Activated CD8-positive, alpha-beta memory T cell treated with anti-CD3 and anti-CD28 coated beads for 1 hour (primary cell): ENCODE data around the gene CABLES1.
"Not testable (repeated sequence)": the region's sequence is repeated elsewhere in the genome, so short reads cannot be mapped to it uniquely, and the experiment has no call there.

Source experiments
- DNase-seq, 2 donors: peaks; one replicate each; pipeline ENCODE4 v3.0.0-alpha.2; 2020; ENCODE audit warnings: low read depth in 1 of 2; ENCODE audit errors: extremely low read depth in 1 of 2

The CABLES1 gene

GRCh38 chr18:23141104-23141999, 6.1 kb downstream of the CABLES1 start:
- DNase-seq, result no peak

- DNase-seq, result no peak
Measured at GRCh38 chr18:23142251-23142929, 7.1 kb downstream of the CABLES1 start.

- no peak for DNase-seq
Measured at GRCh38 chr18:23143016-23143814, 7.9 kb downstream of the CABLES1 start.

- DNase-seq, result no peak
Measured at GRCh38 chr18:23143815-23144261, 8.6 kb downstream of the CABLES1 start.

- no peak for DNase-seq
Measured at GRCh38 chr18:23144640-23145039, 9.4 kb downstream of the CABLES1 start.

- no peak for DNase-seq
Measured at GRCh38 chr18:23145621-23146020, 10.3 kb downstream of the CABLES1 start.

- DNase-seq, result no peak
Measured at GRCh38 chr18:23146861-23147469, 11.7 kb downstream of the CABLES1 start.

- no peak for DNase-seq
Measured at GRCh38 chr18:23148382-23148781, 13.1 kb downstream of the CABLES1 start.

- no peak for DNase-seq
Measured at GRCh38 chr18:23149570-23149969, 14.3 kb downstream of the CABLES1 start.

- DNase-seq, result no peak
Measured at GRCh38 chr18:23151414-23152099, 16.3 kb downstream of the CABLES1 start.

GRCh38 chr18:23154030-23154429, 18.7 kb downstream of the CABLES1 start:
- no peak for DNase-seq

- DNase-seq, result no peak
Measured at GRCh38 chr18:23154823-23155500, 19.7 kb downstream of the CABLES1 start.

GRCh38 chr18:23155537-23155936, 20.3 kb downstream of the CABLES1 start:
- no peak for DNase-seq

- DNase-seq, result no peak
Measured at GRCh38 chr18:23156134-23156533, 20.8 kb downstream of the CABLES1 start.

- DNase-seq, result no peak
Measured at GRCh38 chr18:23158058-23158457, 22.8 kb downstream of the CABLES1 start.

- not testable (repeated sequence) for DNase-seq
Measured at GRCh38 chr18:23158884-23159283, 23.6 kb downstream of the CABLES1 start.

- DNase-seq, result no peak
Measured at GRCh38 chr18:23159344-23159743, 24.1 kb downstream of the CABLES1 start.

- DNase-seq, result no peak
Measured at GRCh38 chr18:23162473-23162872, 27.2 kb downstream of the CABLES1 start.

- no peak for DNase-seq
Measured at GRCh38 chr18:23163786-23164533, 28.7 kb downstream of the CABLES1 start.
